Neural cell (in vitro differentiated cells): Measurements from ENCODE around the gene CHRNA7. TPM values are rescaled to one million over a fixed set of nuclear protein-coding genes. Genes with fewer than 3 reads are reported as not detected.

Source experiments
- H2AFZ ChIP-seq: fragments of 200-600, 300-800 bp; sonication (generic), shearing (Covaris generic); 2 replicates; pipeline ENCODE4 v1.6.0; 2014; ENCODE audit warnings: low read depth, mild to moderate bottlenecking, antibody characterized with exemption, low read length, moderate library complexity
- H3F3A ChIP-seq: fragments of 200-600 bp; shearing (Covaris generic); 2 replicates; pipeline ENCODE4 v1.6.1; 2016; ENCODE audit warnings: mild to moderate bottlenecking, moderate library complexity, mixed read lengths, antibody characterized with exemption, low read length; ENCODE audit not compliant: insufficient read depth, poor library complexity, severe bottlenecking
- H3K27ac ChIP-seq: fragments of 200-600, 300-800 bp; sonication (generic), shearing (Covaris generic); 2 replicates; pipeline ENCODE4 v1.5.1; 2014; ENCODE audit warnings: mild to moderate bottlenecking, low read length, moderate library complexity
- H3K27me3 ChIP-seq: fragments of 300-800, 200-600 bp; sonication (generic), shearing (Covaris generic); 2 replicates; pipeline ENCODE4 v1.6.0; 2014; ENCODE audit warnings: mild to moderate bottlenecking, low read depth, low read length, moderate library complexity; ENCODE audit not compliant: insufficient read depth
- H3K36me3 ChIP-seq: fragments of 300-800, 200-600 bp; sonication (generic), shearing (Covaris generic); 2 replicates; pipeline ENCODE4 v1.5.1; 2014; ENCODE audit warnings: mild to moderate bottlenecking, antibody characterized with exemption, low read length, moderate library complexity; ENCODE audit not compliant: insufficient read depth
- H3K4me2 ChIP-seq: fragments of 300-800, 200-600 bp; sonication (generic), shearing (Covaris generic); 2 replicates; pipeline ENCODE4 v1.6.0; 2014; ENCODE audit warnings: mild to moderate bottlenecking, low read length
- H3K4me3 ChIP-seq: fragments of 300-800, 200-600 bp; sonication (generic), shearing (Covaris generic); 2 replicates; pipeline ENCODE4 v1.5.1; 2014; ENCODE audit warnings: mild to moderate bottlenecking, low read length, moderate library complexity
- H3K79me2 ChIP-seq: fragments of 200-600 bp; shearing (Covaris generic); replicated peaks from 2 replicates; pipeline ENCODE4 v1.6.0; 2014; ENCODE audit warnings: mild to moderate bottlenecking, low read length, moderate library complexity; ENCODE audit not compliant: insufficient read depth
- H3K9ac ChIP-seq: fragments of 300-800, 200-600 bp; sonication (generic), shearing (Covaris generic); 2 replicates; pipeline ENCODE4 v1.6.1; 2016; ENCODE audit warnings: mild to moderate bottlenecking, low read length, mixed read lengths
- H3K9me2 ChIP-seq: fragments of 200-600 bp; shearing (Covaris generic); 2 replicates; pipeline ENCODE4 v1.6.1; 2016; ENCODE audit warnings: mild to moderate bottlenecking, low read length, mixed read lengths; ENCODE audit not compliant: insufficient read depth
- H3K9me3 ChIP-seq: fragments of 200-600, 300-800 bp; sonication (generic), shearing (Covaris generic); 2 replicates; pipeline ENCODE4 v1.6.1; 2016; ENCODE audit warnings: mild to moderate bottlenecking, mixed run types, low read length, moderate library complexity, mixed read lengths
- H4K20me1 ChIP-seq: fragments of 200-600 bp; shearing (Covaris generic); 2 replicates; pipeline ENCODE4 v1.6.1; 2016; ENCODE audit warnings: mild to moderate bottlenecking, mixed run types; ENCODE audit not compliant: insufficient read depth
- EP300 ChIP-seq: fragments of 450-650 bp; conservative IDR thresholded peaks from 2 replicates; pipeline ENCODE4 v1.6.1; 2014; ENCODE audit warnings: antibody characterized with exemption, mild to moderate bottlenecking, moderate library complexity; ENCODE audit not compliant: poor library complexity, severe bottlenecking
- EZH2 ChIP-seq: fragments of 200-600, 300-800 bp; shearing (Covaris generic), sonication (generic); IDR thresholded peaks from 2 replicates; pipeline ENCODE4 v1.6.1; 2014; ENCODE audit warnings: antibody characterized with exemption, low read length, borderline replicate concordance, mild to moderate bottlenecking; ENCODE audit not compliant: insufficient read depth, poor library complexity, severe bottlenecking
- MXI1 ChIP-seq: fragments of 450-650 bp; conservative IDR thresholded peaks from 2 replicates; pipeline ENCODE4 v1.6.1; 2014; ENCODE audit warnings: antibody characterized with exemption, mild to moderate bottlenecking; ENCODE audit not compliant: poor library complexity, severe bottlenecking
- POLR2AphosphoS5 ChIP-seq: IDR thresholded peaks from 2 replicates; pipeline ENCODE4 v1.6.1; 2012
- RAD21 ChIP-seq: fragments of 450-650 bp; conservative IDR thresholded peaks from 2 replicates; pipeline ENCODE4 v1.6.1; 2014; ENCODE audit warnings: antibody characterized with exemption, mild to moderate bottlenecking, moderate library complexity
- SMC3 ChIP-seq: fragments of 450-650 bp; conservative IDR thresholded peaks from 2 replicates; pipeline ENCODE4 v1.6.1; 2014; ENCODE audit warnings: antibody characterized with exemption, mild to moderate bottlenecking, moderate library complexity; ENCODE audit not compliant: poor library complexity
- TAF1 ChIP-seq: IDR thresholded peaks from 2 replicates; pipeline ENCODE4 v1.6.1; 2012; ENCODE audit warnings: low read depth
- polyA plus RNA-seq: library from polyadenylated mRNA; depleted of rRNA; stranded (reverse); fragments of >200 nt; gene quantifications from 2 replicates; pipeline ENCODE4 v1.2.3, GENCODE V29; 2014
- TF ChIP-seq, protein P1 (sequence below): IDR thresholded peaks from 2 replicates; pipeline ENCODE4 v1.6.1; 2012; ENCODE audit warnings: borderline replicate concordance
- TF ChIP-seq, protein P2 (sequence below): fragments of 450-650 bp; IDR thresholded peaks from 2 replicates; pipeline ENCODE4 v1.5.1; 2014; ENCODE audit warnings: antibody characterized with exemption, mild to moderate bottlenecking, moderate library complexity; ENCODE audit not compliant: poor library complexity, severe bottlenecking

CHRNA7 gene
- polyA plus RNA-seq, 1 donor from 2014 or later: 5.0 TPM

- no peak overlapping the region for H3K9ac ChIP-seq
- H3K27ac ChIP-seq: no peak overlapping the region
- H3K4me3 ChIP-seq: no peak overlapping the region
- no peaks in the 10 kb centered on the region for H3K27me3 ChIP-seq
- H4K20me1 ChIP-seq: no peaks in the 10 kb centered on the region
- no peaks in the 10 kb centered on the region for H3K9me3 ChIP-seq
- H3K9me2 ChIP-seq: no peaks in the 10 kb centered on the region
- H3K36me3 ChIP-seq: no peaks in the 10 kb centered on the region
- no peak overlapping the region for H2AFZ ChIP-seq
- TF ChIP-seq EZH2 (no peak), RAD21 (no peak), TAF1 (no peak), SMC3 (no peak), MXI1 (no peak), EP300 (no peak)
- TF ChIP-seq, protein P1, sequence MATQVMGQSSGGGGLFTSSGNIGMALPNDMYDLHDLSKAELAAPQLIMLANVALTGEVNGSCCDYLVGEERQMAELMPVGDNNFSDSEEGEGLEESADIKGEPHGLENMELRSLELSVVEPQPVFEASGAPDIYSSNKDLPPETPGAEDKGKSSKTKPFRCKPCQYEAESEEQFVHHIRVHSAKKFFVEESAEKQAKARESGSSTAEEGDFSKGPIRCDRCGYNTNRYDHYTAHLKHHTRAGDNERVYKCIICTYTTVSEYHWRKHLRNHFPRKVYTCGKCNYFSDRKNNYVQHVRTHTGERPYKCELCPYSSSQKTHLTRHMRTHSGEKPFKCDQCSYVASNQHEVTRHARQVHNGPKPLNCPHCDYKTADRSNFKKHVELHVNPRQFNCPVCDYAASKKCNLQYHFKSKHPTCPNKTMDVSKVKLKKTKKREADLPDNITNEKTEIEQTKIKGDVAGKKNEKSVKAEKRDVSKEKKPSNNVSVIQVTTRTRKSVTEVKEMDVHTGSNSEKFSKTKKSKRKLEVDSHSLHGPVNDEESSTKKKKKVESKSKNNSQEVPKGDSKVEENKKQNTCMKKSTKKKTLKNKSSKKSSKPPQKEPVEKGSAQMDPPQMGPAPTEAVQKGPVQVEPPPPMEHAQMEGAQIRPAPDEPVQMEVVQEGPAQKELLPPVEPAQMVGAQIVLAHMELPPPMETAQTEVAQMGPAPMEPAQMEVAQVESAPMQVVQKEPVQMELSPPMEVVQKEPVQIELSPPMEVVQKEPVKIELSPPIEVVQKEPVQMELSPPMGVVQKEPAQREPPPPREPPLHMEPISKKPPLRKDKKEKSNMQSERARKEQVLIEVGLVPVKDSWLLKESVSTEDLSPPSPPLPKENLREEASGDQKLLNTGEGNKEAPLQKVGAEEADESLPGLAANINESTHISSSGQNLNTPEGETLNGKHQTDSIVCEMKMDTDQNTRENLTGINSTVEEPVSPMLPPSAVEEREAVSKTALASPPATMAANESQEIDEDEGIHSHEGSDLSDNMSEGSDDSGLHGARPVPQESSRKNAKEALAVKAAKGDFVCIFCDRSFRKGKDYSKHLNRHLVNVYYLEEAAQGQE: no peak
- TF ChIP-seq, protein P2, sequence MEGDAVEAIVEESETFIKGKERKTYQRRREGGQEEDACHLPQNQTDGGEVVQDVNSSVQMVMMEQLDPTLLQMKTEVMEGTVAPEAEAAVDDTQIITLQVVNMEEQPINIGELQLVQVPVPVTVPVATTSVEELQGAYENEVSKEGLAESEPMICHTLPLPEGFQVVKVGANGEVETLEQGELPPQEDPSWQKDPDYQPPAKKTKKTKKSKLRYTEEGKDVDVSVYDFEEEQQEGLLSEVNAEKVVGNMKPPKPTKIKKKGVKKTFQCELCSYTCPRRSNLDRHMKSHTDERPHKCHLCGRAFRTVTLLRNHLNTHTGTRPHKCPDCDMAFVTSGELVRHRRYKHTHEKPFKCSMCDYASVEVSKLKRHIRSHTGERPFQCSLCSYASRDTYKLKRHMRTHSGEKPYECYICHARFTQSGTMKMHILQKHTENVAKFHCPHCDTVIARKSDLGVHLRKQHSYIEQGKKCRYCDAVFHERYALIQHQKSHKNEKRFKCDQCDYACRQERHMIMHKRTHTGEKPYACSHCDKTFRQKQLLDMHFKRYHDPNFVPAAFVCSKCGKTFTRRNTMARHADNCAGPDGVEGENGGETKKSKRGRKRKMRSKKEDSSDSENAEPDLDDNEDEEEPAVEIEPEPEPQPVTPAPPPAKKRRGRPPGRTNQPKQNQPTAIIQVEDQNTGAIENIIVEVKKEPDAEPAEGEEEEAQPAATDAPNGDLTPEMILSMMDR: no peak
- H3K4me2 ChIP-seq: no peak overlapping the region
- no peaks in the 10 kb centered on the region for H3F3A ChIP-seq
- no peaks in the 10 kb centered on the region for H3K79me2 ChIP-seq
Measured at GRCh38 chr15:32124726-32125125, 94.4 kb downstream of the CHRNA7 start.

DNA sequence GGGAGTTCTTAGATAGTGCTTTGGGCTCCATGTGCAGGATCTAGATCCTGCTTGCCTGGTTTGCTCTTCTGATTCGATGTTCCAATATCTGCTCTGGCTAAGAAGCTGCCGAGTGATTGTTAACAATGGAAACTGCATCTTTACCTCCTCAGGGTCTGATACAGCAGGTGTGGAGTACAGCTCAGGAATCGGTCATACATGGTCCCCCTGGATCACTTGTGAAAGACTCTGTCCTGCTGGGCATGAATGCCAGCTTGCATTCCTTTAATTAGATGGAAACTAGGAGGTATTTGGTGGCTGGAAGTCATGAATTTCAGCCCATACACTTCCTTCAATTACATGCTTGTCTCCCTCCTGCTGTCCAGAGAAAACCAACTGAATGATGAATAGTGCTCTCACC is 95.3 kb downstream of the CHRNA7 start:
- Histone ChIP-seq H3K36me3 (no peaks in the 10 kb centered on the region), H3K9ac (no peak overlapping the region), H3F3A (no peaks in the 10 kb centered on the region), H3K4me2 (no peak overlapping the region), H2AFZ (no peak overlapping the region), H3K27me3 (no peaks in the 10 kb centered on the region), H3K27ac (no peak overlapping the region), H3K9me3 (no peaks in the 10 kb centered on the region), H3K4me3 (no peak overlapping the region), H4K20me1 (no peaks in the 10 kb centered on the region), H3K9me2 (no peaks in the 10 kb centered on the region), H3K79me2 (no peaks in the 10 kb centered on the region)
- TF ChIP-seq POLR2AphosphoS5: peak; percentile 47
- TF ChIP-seq, protein P2: no peak
